CD4-positive, alpha-beta T cell treated with Interleukin-1 beta for 1 hour (primary cell): ENCODE measurements around the gene RIPK4.

Experiments used
- DNase-seq, 2 donors: peaks; one replicate each; pipeline ENCODE4 v3.0.0-alpha.2; 2020 to 2022

Gene RIPK4

GRCh38 chr21:41752231-41752681 lies 14.6 kb downstream of the RIPK4 start:
- DNase-seq: no peak

DNA sequence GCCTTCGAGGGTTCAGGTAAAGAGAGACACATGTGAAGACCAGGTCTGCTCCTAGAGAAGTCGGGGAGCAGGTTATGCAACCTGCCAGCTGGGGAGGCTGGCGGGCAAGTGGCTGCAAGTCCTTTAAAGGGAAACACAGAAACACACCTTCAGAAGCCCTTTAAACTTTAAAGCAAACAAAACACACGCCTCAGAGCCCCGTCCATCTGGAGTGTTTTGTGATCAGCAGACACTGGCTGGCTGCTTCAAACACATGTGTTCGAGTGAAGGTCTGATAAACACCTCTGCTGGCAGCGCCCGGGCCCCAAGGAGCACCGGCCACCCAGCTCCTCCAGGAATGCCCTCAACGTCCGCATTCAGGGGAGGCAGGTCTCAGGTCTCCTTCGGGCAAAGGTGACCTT lies 15.2 kb downstream of the RIPK4 start:
- DNase-seq: no peak

DNA sequence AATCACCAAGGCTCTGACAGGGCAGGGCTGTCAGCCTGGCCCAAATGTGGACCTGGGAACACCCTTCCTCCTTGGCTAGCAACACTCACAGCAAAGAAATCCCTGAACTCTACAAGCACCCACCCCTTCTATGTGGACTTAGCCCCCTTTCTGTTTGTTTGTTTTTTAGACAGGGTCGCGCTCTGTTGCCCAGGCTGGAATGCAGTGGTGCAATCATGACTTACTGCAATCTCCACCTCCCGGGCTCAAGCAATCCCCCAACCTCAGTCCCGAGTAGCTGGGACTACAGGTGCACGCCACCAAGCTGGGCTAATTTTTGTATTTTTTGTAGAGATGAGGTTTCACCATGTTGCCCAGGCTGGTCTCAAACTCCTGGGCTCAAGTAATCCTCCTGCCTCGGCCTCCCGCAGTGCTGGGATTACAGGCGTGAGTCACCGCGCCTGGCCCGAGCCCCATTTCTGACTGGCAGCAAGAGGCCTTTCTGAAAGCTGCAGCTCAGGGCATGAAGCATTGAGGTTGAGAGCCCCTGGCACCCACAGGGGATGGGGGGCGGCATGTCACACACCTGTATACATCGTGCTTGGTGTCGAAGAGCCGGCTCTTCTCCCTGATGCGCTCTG lies 16.2 kb downstream of the RIPK4 start:
- DNase-seq: no peak

DNA sequence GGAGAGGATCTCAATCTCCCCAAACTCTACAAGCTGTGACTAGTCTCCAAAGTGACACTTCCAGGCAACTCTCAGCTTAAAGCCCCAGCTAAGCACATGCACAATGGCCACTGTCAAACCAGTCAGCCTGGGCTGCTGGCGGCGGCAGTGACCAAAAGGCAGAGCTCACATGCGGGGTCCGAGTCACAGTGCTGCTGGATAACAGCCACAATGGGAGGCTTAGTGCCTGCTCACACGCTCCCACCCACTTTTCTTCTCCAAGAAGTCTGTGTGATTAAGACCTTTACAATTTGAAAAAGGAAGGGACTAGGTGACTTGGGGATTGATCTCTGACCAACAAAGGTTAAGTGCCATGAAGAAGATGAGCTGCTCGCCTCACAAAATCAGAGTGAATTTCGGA lies 16.8 kb downstream of the RIPK4 start:
- DNase-seq: no peak

- DNase-seq: no peak
These were observed 17.6 kb downstream of the RIPK4 start for GRCh38 chr21:41749286-41749685.

- no peak for DNase-seq
These were observed 18.7 kb downstream of the RIPK4 start for GRCh38 chr21:41747943-41748738.

DNA sequence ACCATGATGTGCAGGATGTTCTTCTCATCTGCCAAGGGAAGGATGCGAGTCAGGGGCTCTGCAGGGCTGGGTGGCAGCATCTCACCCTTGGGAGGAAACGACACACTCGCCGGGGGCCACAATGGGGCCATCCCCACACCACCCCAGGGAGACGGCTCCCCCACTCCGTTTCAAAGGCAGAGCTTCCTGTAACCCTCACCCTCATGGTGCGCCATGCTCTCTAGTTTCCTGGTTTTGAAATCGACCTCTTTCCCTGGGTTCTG lies 20.2 kb downstream of the RIPK4 start:
- DNase-seq: no peak

- DNase-seq: no peak
These were observed 20.7 kb downstream of the RIPK4 start for GRCh38 chr21:41745971-41746743.

DNA sequence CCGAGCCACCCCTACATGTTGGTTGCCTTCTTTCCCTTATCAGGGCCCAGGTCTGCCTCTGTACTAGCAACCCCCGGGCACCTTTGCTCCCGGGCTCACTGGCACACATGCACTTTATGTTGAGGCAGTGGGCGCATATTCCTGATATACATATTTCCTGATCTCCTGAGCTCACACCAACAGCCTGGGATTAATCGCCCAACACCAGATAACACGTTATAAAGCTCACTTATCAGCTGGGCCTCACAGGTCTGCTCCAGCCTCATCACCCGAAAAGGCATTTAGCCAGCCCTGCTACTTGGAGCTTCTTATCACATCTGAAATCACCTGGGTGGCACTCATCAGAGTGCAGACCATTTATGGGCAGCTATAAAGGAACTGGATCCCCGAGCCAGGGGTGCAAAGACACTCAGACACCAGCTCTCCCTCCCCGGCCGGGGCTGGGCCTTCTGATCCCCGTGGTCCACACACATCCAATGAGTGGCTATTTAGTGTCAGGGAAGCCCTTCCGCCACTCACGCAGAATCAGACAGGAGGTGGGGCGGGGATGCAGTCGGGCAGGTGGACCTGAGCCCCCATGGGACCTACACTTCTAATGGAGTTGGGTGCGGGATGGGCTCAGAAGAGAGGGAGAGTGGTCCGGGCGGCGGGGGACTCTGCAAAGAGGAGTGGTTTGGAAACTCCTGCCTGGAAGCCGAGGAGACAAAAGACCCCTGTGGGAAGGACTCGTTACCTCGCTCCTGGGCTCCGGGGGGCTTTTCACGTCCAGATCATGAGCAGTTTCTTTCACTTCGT lies 21.6 kb downstream of the RIPK4 start:
- no peak for DNase-seq

GRCh38 chr21:41744028-41744930 lies 22.6 kb downstream of the RIPK4 start:
- no peak for DNase-seq

DNA sequence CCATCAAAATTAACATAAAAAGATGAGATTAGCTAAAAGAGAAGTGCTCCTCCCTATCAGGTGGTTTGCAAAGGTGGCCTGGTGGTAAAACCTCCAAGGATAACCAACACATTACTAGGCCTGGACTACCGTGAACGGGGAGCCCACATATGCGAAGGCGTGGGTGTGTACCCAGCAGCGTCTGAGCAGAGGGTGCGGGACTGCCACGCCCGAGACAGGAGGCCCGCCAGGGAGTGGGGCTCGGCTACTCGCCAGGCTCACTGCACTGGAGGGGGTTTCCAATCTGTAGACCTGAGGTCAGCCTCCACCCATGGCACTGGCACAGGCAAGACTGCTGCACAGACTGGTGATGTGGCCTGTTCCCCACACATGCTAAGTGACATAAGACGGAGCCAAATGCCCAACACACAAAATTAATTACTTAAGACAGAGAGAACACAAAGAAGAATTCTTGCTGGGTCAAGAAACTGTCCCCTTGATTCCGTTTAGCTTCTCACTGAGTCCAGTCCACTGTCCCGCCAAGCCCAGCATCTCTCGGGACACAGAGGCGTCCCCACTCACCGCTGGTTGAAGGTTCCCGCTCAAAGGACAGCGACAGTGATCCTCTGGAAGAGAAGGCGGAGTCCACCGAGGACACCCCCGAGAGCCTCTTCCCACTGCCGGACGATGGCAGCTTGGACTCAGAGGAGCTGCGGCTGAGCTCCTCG lies 23.4 kb downstream of the RIPK4 start:
- no peak for DNase-seq

DNA sequence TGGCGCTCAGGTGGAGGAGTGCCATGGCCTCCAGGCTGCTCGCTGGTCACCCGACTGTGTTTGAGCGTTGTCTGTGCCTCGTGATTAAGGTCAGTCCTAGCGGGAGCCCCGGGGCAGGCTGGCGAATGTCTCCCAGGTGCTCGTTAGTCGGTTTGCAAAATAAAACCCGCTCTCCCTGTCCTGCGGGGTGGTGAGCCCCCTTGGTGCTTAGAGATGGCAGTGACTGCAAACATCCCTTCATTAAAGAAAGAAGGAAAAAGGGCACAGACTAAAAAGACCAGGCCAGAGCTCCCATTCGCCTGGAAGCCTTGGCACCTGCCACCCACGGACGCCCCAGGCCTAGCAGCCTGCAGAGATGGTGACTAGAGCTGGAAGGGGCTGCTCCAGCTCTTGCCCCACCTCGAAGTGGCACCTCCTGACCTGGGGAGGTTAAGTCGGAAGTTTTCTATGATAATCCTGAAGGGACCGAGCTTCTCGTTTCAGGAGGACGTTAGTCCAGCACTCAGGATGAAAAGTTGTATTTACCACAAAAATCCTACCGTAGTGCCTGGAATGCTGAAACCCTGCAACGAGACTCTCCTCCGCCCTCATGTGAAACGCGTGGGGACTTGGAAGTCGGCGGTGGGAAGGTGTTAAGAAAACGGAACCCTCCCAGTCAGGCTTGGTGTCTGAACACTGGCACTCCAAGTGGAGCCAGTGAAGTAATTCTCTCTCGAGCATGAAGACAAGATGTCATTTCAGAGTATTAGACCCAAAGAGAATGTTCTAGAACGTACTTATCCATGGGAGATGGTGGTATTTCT lies 24.6 kb downstream of the RIPK4 start:
- no peak for DNase-seq

DNA sequence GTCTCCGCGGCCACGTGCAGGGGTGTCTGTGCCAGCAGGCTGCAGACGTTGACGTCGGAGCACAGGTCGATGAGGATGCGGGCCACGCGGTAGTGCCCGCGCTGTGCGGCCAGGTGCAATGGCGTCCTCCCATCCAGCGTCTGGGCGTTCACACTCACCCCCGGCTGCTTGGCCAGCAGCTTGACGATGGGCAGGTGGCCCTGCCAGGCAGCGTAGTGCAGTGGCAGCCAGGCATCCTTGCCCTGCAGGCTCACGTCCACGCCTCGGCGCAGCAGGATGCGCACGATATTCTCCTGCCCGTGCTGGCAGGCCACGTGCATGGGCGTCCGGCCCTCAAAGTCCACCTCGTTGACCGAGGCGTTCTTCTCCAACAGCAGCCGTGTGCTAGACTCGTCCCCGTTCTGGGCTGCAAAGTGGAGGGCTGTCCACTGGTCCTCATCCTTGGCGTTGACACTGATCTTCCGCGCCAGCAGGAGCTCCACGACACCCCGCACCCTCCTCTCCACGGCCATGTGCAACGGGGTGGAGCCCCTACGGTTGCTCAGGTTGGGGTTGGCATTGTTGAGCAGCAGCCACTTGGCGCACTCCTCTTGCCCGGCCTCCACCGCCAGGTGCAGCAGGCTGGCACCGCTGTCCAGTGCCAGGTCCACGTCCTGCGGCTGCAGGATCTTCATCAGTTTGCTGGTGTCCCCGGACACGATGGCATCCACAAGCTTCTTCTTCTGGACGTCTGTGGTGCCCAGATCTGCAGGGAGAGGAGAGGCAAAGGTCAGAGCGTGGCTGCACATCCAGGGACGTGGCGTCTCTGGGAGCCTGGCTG lies 25.4 kb downstream of the RIPK4 start:
- no peak for DNase-seq

DNA sequence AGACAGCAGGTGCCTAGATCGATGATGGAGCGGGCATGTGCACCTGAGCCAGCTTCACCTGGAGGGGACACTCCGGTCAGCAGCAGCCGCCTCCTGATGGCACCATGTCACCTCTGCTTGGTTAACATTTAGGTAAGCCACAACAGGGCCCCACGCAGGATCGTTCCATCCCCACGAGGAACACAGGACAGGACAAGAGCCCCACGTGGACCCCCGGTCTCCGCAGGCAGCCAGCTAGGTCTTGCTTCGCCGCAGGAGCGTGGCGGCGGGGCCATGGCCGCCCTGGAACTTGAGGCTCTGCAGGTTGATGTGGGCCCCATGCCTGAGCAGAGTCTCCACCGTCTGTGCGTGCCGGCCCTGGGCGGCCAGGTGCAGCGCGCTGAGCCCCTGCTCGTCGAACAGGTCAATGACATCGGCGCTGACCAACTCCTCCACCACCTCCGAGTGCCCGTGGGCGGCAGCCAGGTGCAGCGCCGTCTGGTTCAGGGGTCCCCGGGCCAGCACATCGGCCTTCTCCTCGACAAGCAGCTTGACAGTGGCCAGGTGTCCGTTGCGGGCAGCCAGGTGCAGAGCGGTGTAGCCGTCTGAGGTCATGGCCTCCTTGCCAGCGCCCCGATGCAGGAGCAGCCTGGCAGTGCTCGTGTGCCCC lies 26.1 kb downstream of the RIPK4 start:
- DNase-seq: no peak

- DNase-seq: no peak
These were observed 26.9 kb downstream of the RIPK4 start for GRCh38 chr21:41739936-41740335.

GRCh38 chr21:41739011-41739410 lies 27.8 kb downstream of the RIPK4 start:
- DNase-seq: no peak

- no peak for DNase-seq
These were observed 29.1 kb downstream of the RIPK4 start for GRCh38 chr21:41737651-41738324.

- no peak for DNase-seq
These were observed 30.4 kb downstream of the RIPK4 start for GRCh38 chr21:41736423-41736822.
